Measurements from ENCODE around the gene F10. TPM values are rescaled to one million over a fixed set of nuclear protein-coding genes. Genes with fewer than 3 reads are reported as not detected.

Gene F10
- total and polyA plus RNA-seq, 2 of the 13 experiments (the other 11 are each of a cell fraction or from before 2014, with no cell fraction given) = 58.4 to 237 TPM

- FAIRE-seq = no peak
- TF ChIP-seq ZNF142 (CRISPR knock-in tag; IDR thresholded peaks at IDR 0.05) (no peak), AKAP8 (CRISPR knock-in tag; IDR thresholded peaks at IDR 0.05) (0 out of 2 replicates have a peak, but pooled peaks have one; percentile 41), POLR2G (IDR thresholded peaks at IDR 0.05; ENCODE audit: low read depth, low read length) (peak; percentile 46), ZNF569 (CRISPR knock-in tag; IDR thresholded peaks at IDR 0.05; ENCODE audit: borderline replicate concordance) (no peak), ZC3H13 (CRISPR knock-in tag; IDR thresholded peaks at IDR 0.05) (peak; percentile 81), POLR2AphosphoS5 (IDR thresholded peaks at IDR 0.05; ENCODE audit: low read depth, low read length) (peak; percentile 51; the same call in 1 of the 2 replicates), BCL3 (CRISPR knock-in tag; IDR thresholded peaks at IDR 0.05) (0 out of 2 replicates have a peak, but pooled peaks have one; percentile 21), SALL1 (CRISPR knock-in tag; IDR thresholded peaks at IDR 0.05) (peak; percentile 10; the same call in 1 of the 2 replicates), KDM5B (CRISPR knock-in tag; IDR thresholded peaks at IDR 0.05; ENCODE audit: borderline replicate concordance) (no peak), PAF1 (CRISPR knock-in tag; IDR thresholded peaks at IDR 0.05) (peak; percentile 53; the same call in 1 of the 2 replicates), MAZ (IDR thresholded peaks at IDR 0.05; ENCODE audit: borderline replicate concordance, low read depth, low read length) (no peak), MAZ (CRISPR knock-in tag; IDR thresholded peaks at IDR 0.05; ENCODE audit: low read depth) (0 out of 2 replicates have a peak, but pooled peaks have one; percentile 23), SOX6 (IDR thresholded peaks at IDR 0.05) (no peak), SOX6 (CRISPR knock-in tag; IDR thresholded peaks at IDR 0.05) (no peak), ZFP91 (CRISPR knock-in tag; IDR thresholded peaks at IDR 0.05; ENCODE audit: borderline replicate concordance) (peak; percentile 40; the same call in 1 of the 2 replicates)
Observed at GRCh38 chr13:113125506-113126264, 3.1 kb downstream of the F10 start.

More at GRCh38 chr13:113125506-113126264, 3.1 kb downstream of the F10 start:
- no TSS peak for BruUV-seq (replicated peaks)
- Histone ChIP-seq H3K4me2 (ENCODE audit: low read depth, low read length) (0 out of 2 replicates have a peak overlapping the region, but pooled peaks have one; percentile 14), H3K27me3 (ENCODE audit: control insufficient read depth in 1 of 2, insufficient read depth in 2 of 2, low read length in 2 of 2) (no peaks in the 10 kb centered on the region; a peak in 1 of 5 replicates), H2AFZ (ENCODE audit: low read length) (no peak overlapping the region), H4K20me1 (ENCODE audit: insufficient read depth, low read length) (peaks cover 4% of the 10 kb centered on the region; the same call in 1 of the 2 replicates), H3K9ac (ENCODE audit: insufficient read depth, low read depth, low read length) (no peak overlapping the region), H3K4me1 (ENCODE audit: insufficient read depth, low read length) (peaks cover 43% of the 10 kb centered on the region), H3K79me2 (ENCODE audit: insufficient read depth, low read length) (peaks cover 28% of the 10 kb centered on the region), H3K27ac (ENCODE audit: extremely low read length, insufficient read depth, low read length) (no peak overlapping the region), H3K9me3 (ENCODE audit: low read length) (no peaks in the 10 kb centered on the region), H3K4me3 (replicated peaks in 1 of 3; ENCODE audit: insufficient read depth in 1 of 3, low read depth in 2 of 3, low read length in 3 of 3) (no peak overlapping the region), H3K36me3 (replicated peaks in 1 of 2; ENCODE audit: control insufficient read depth in 1 of 2, insufficient read depth in 2 of 2, low read length in 2 of 2) (peaks cover 1 to 4% of the 10 kb centered on the region in 2 experiments; a peak in 2 of 5 replicates)
- 96% methylated on average over 19 of the region's 19 CpGs for WGBS (ENCODE audit: low lambda C conversion rate)
- ChIA-PET POLR2A (interaction anchor here (3.4 to 3.6 kb wide), 2 partner anchors 13 to 28 kb away, joined by 18 to 32 read pairs; no protein-coding TSS in a partner anchor), CTCF (ENCODE audit: low intra/inter-chr PET ratio, low total read pairs) (no interaction called here)
- in situ Hi-C loops (cut with HindIII; ENCODE audit: extremely low pct_ligation_motif_present, low pct_unique_long_range_greater_than_20kb) (no loop called here), intact Hi-C loops (cut with micrococcal nuclease; ENCODE audit: unreplicated experiment) (no loop called here)
- no peak for DNase-seq (ENCODE audit: low spot score)
- no peak for ATAC-seq
